HG02588 (cell line): Measurements from ENCODE around the gene ADAM33.

Experiments
- ATAC-seq: cut with Tn5 transposase; IDR thresholded peaks from one replicate; pipeline ENCODE4 v1.9.1; 2021; ENCODE audit warnings: mild to moderate bottlenecking, moderate library complexity; ENCODE audit not compliant: unreplicated experiment

ADAM33 gene

GRCh38 chr20:3710703-3711483 lies 29.1 kb upstream of the ADAM33 start:
- ATAC-seq = no peak

- no peak for ATAC-seq
Measured at GRCh38 chr20:3710011-3710466, 28.2 kb upstream of the ADAM33 start.

- ATAC-seq = no peak
Measured at GRCh38 chr20:3707508-3707899, 25.7 kb upstream of the ADAM33 start.

- no peak for ATAC-seq
Measured at GRCh38 chr20:3706774-3707507, 25.1 kb upstream of the ADAM33 start.

- no peak for ATAC-seq
Measured at GRCh38 chr20:3705970-3706739, 24.3 kb upstream of the ADAM33 start.

- ATAC-seq = no peak
Measured at GRCh38 chr20:3705491-3705969, 23.7 kb upstream of the ADAM33 start.

- no peak for ATAC-seq
Measured at GRCh38 chr20:3704087-3704486, 22.3 kb upstream of the ADAM33 start.

GRCh38 chr20:3702611-3703391 lies 21.0 kb upstream of the ADAM33 start:
- no peak for ATAC-seq

- no peak for ATAC-seq
Measured at GRCh38 chr20:3701061-3701998, 19.5 kb upstream of the ADAM33 start.

GRCh38 chr20:3699037-3699436 lies 17.2 kb upstream of the ADAM33 start:
- no peak for ATAC-seq

GRCh38 chr20:3698591-3699001 lies 16.8 kb upstream of the ADAM33 start:
- ATAC-seq = no peak

GRCh38 chr20:3697588-3698305 lies 15.9 kb upstream of the ADAM33 start:
- ATAC-seq = no peak

- ATAC-seq = no peak
Measured at GRCh38 chr20:3696745-3697587, 15.2 kb upstream of the ADAM33 start.

- ATAC-seq = no peak
Measured at GRCh38 chr20:3696200-3696599, 14.4 kb upstream of the ADAM33 start.

- no peak for ATAC-seq
Measured at GRCh38 chr20:3694864-3695263, 13.1 kb upstream of the ADAM33 start.

- ATAC-seq = no peak
Measured at GRCh38 chr20:3693376-3693775, 11.6 kb upstream of the ADAM33 start.

GRCh38 chr20:3692706-3693294 lies 11.0 kb upstream of the ADAM33 start:
- ATAC-seq = no peak

- ATAC-seq = no peak
Measured at GRCh38 chr20:3691897-3692296, 10.1 kb upstream of the ADAM33 start.
